Stimulated activated CD8-positive, alpha-beta memory T cell treated with anti-CD3 and anti-CD28 coated beads, Interleukin-2, amount 100 ng/mL, for 1 hour (primary cell): ENCODE measurements around the gene ALPP.
"Not testable (repeated sequence)": the region's sequence is repeated elsewhere in the genome, so short reads cannot be mapped to it uniquely, and the experiment has no call there.

Source experiments
- DNase-seq, 2 donors: peaks; one replicate each; pipeline ENCODE4 v3.0.0-alpha.2; 2020; ENCODE audit warnings: low read depth in 2 of 2

The ALPP gene

DNA sequence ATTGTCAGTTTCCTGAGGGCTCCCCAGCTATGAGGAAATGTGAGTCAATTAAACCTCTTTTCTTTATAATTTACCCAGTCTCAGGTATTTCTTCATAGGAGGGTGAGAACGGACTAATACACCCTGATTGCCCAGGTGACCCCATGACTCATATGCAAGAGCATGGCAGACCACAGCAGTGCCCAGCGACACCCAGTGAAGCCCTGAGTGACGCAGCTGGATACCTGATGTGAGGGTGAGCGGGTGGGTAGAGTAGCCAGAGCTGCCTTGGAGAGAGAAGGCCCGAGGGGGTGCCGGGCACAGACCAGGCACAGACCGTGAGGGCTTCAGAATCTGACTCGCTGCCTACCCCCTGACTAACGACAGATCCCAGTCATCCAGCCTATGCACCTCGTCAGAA, 43.5 kb downstream of the ALPP start:
- DNase-seq, result no peak

DNA sequence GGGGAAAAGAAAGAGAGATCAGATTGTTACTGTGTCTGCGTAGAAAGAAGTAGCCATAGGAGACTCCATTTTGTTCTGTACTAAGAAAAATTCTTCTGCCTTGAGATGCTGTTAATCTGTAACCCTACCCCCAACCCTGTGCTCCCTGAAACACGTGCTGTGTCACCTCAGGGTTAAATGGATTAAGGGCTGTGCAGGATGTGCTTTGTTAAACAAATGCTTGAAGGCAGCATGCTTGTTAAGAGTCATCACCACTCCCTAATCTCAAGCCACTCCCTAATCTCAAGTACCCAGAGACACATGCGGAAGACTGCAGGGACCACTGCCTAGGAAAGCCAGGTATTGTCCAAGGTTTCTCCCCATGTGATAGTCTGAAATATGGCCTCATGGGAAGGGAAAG, 44.4 kb downstream of the ALPP start:
- DNase-seq, result not testable (repeated sequence)

DNA sequence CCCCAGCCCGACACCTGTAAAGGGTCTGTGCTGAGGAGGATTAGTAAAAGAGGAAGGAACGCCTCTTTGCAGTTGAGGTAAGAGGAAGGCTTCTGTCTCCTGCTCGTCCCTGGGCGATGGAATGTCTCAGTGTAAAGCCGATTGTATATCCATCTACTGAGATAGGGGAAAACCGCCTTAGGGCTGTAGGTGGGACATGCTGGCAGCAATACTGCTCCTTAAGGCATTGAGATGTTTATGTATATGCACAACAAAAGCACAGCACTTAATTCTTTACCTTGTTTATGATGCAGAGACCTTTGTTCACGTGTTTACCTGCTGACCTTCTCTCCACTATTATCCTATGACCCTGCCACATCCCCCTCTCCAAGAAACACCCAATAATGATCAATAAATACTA, 44.9 kb downstream of the ALPP start:
- DNase-seq, result not testable (repeated sequence)

DNA sequence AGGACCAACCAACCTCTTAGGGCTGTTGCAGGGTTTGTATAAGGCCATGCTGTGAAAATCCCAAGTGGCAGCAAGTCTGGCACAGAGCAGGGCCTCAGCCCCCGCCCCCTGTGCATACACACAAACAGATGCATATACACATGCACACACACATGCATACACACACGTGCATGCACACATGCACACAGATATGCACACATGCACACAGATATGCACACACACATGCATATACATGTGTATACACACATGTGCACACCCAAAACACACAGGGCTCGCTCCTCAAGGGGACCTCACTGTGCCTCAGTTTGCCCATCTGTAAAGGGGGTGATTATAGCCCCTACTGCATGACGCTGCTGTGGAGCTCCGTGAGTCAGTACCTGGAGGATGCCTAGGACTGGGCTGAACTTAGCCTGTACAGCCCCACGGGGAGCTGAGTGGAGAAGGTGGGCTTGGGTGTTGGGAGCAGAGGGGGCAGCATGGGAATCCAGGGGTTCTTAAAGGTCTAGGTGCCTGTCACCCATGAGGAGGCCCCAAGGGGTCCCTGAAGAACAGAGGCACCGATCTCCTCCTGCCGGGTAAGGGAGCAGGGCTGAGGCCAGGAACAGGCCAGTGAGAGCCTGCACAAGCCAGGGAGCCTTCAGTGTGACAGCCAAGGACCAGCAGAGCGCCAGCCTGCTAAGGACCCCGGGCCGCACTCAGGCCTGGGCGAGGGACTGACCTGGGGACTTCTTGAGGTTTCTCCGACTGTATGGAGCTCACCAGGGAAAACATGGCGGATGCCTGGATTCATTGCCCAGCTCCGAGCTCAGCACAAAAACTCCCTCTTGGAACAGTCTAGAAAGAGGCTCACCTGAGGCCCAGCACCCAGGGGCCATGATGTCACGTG, 53.4 kb downstream of the ALPP start:
- DNase-seq, result no peak
